Measurements from ENCODE around the gene GMFB.

Gene GMFB

GRCh38 chr14:54532111-54533012 lies 43.6 kb upstream of the GMFB start:
- peak; percentile 65 for DNase-seq (ENCODE audit: low read depth)
- peak overlapping the region; percentile 15; the same call in 1 of the 2 replicates for H3K4me3 ChIP-seq (ENCODE audit: low read depth, low read length)
- TF ChIP-seq, protein P1, sequence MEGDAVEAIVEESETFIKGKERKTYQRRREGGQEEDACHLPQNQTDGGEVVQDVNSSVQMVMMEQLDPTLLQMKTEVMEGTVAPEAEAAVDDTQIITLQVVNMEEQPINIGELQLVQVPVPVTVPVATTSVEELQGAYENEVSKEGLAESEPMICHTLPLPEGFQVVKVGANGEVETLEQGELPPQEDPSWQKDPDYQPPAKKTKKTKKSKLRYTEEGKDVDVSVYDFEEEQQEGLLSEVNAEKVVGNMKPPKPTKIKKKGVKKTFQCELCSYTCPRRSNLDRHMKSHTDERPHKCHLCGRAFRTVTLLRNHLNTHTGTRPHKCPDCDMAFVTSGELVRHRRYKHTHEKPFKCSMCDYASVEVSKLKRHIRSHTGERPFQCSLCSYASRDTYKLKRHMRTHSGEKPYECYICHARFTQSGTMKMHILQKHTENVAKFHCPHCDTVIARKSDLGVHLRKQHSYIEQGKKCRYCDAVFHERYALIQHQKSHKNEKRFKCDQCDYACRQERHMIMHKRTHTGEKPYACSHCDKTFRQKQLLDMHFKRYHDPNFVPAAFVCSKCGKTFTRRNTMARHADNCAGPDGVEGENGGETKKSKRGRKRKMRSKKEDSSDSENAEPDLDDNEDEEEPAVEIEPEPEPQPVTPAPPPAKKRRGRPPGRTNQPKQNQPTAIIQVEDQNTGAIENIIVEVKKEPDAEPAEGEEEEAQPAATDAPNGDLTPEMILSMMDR (IDR thresholded peaks at IDR 0.05; ENCODE audit: low read depth, low read length, missing control alignments): no peak

- no peak overlapping the region for H3K4me3 ChIP-seq (ENCODE audit: low read depth, low read length)
- DNase-seq (ENCODE audit: low read depth): no peak
- TF ChIP-seq, protein P1 (IDR thresholded peaks at IDR 0.05; ENCODE audit: low read depth, low read length, missing control alignments): no peak
Measured at GRCh38 chr14:54529811-54530210, 41.0 kb upstream of the GMFB start.

GRCh38 chr14:54528973-54529372 lies 40.2 kb upstream of the GMFB start:
- H3K4me3 ChIP-seq (ENCODE audit: low read depth, low read length): no peak overlapping the region
- TF ChIP-seq, protein P1 (IDR thresholded peaks at IDR 0.05; ENCODE audit: low read depth, low read length, missing control alignments): no peak
- no peak for DNase-seq (ENCODE audit: low read depth)

DNA sequence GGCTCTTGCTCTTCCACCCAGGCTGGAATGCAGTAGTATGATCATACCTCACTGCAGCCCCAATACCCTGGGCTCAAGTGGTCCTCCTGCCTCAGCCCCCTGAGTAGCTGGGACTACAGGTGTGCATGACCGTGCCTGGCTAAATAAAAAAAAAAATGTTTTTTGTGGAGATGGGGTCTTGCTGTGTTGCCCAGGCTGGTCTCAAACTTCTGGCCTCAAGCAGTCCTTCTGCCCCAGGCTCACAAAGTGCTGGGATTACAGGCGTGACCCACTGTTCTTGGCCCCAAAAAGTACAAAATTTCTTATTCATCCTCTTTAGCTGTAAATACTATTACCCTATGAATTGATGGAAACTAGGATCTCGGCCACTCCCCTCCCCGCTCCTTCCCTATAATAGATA lies 35.6 kb upstream of the GMFB start:
- DNase-seq (ENCODE audit: low read depth): no peak

DNA sequence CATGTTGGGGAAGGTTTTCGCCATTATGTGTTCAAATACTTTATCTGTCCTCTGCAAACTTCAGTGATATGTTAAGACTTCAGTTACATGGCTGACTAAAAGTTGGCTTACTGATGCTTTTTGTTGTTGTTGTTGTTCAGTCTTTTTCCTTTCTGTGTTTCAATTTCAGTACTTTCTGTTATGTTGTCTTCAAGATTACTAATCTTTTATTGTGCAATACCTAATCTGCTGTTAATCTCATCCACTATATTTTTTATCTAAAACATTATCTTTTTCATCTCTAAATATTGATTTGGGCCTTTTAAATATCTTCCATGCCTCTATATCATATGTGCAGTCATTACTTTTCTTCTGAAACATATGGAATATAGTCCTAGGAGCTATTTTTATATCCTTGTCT lies 27.9 kb upstream of the GMFB start:
- TF ChIP-seq, protein P1 (IDR thresholded peaks at IDR 0.05; ENCODE audit: low read depth, low read length, missing control alignments): no peak
- no peak for DNase-seq (ENCODE audit: low read depth)
- H3K4me3 ChIP-seq (ENCODE audit: low read depth, low read length): no peak overlapping the region

More for the DNA sequence above, 35.6 kb upstream of the GMFB start:
- TF ChIP-seq, protein P1 (IDR thresholded peaks at IDR 0.05; ENCODE audit: low read depth, low read length, missing control alignments): no peak
- no peak overlapping the region for H3K4me3 ChIP-seq (ENCODE audit: low read depth, low read length)

DNA sequence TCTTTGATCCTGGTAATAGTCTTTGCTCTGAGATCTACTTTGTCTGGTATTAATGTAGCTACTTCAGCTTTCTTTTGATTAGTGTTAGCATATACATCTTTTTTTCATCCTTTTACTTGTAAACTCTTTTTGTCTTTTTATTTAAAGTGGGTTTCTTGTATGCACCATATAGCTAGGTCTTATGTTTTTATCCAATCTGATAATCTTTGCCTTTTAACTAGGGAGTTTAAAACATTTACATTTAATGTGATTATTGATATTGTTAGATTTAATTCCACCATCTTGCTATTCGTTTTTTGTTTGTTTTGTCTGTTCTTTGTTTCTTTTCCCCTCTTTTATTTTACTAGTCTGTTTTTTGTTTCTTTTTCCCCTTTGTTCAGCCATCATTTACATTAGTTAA lies 26.9 kb upstream of the GMFB start:
- TF ChIP-seq, protein P1 (IDR thresholded peaks at IDR 0.05; ENCODE audit: low read depth, low read length, missing control alignments): no peak
- no peak for DNase-seq (ENCODE audit: low read depth)
- H3K4me3 ChIP-seq (ENCODE audit: low read depth, low read length): no peak overlapping the region

- TF ChIP-seq, protein P1 (IDR thresholded peaks at IDR 0.05; ENCODE audit: low read depth, low read length, missing control alignments): no peak
- H3K4me3 ChIP-seq (ENCODE audit: low read depth, low read length): no peak overlapping the region
- DNase-seq (ENCODE audit: low read depth): no peak
Measured at GRCh38 chr14:54512393-54512792, 23.6 kb upstream of the GMFB start.

Data from GM12864 (cell line).